Measurements from ENCODE around the gene SNX1.
"Not testable (repeated sequence)": the region's sequence is repeated elsewhere in the genome, so short reads cannot be mapped to it uniquely, and the experiment has no call there.

DNA sequence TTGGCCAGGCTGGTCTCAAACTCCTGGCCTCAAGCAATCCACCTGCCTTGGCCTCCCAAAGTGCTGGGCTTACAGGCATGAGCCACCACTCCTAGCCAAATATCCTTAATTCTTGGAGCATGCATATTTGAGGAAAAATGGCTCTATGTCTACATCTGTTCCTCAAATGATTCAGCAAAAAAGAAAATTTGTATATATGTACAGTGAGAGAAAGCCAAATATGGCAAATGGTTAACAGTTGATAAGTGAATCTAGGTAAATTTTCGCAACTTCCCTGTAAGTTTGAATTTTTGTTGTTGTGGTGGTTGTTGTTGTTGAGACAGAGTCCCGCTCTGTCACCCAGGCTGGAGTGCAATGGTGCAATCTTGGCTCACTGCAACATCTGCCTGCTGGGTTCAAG, 36.7 kb upstream of the SNX1 start:
- TF ChIP-seq, protein P1, sequence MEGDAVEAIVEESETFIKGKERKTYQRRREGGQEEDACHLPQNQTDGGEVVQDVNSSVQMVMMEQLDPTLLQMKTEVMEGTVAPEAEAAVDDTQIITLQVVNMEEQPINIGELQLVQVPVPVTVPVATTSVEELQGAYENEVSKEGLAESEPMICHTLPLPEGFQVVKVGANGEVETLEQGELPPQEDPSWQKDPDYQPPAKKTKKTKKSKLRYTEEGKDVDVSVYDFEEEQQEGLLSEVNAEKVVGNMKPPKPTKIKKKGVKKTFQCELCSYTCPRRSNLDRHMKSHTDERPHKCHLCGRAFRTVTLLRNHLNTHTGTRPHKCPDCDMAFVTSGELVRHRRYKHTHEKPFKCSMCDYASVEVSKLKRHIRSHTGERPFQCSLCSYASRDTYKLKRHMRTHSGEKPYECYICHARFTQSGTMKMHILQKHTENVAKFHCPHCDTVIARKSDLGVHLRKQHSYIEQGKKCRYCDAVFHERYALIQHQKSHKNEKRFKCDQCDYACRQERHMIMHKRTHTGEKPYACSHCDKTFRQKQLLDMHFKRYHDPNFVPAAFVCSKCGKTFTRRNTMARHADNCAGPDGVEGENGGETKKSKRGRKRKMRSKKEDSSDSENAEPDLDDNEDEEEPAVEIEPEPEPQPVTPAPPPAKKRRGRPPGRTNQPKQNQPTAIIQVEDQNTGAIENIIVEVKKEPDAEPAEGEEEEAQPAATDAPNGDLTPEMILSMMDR (conservative IDR thresholded peaks at IDR 0.05 in 1 of 2, IDR thresholded peaks at IDR 0.05 in 1 of 2; ENCODE audit: low read depth in 1 of 2, low read length in 2 of 2) = not testable (repeated sequence)
- TF ChIP-seq EZH2 (IDR thresholded peaks at IDR 0.05; ENCODE audit: low read length, missing control alignments) = not testable (repeated sequence)
